ENCODE data around the gene PPP1R16B.

Gene PPP1R16B

GRCh38 chr20:38961530-38962043, 156.1 kb downstream of the PPP1R16B start:
- no peaks in the 10 kb centered on the region for H3K9me3 ChIP-seq (ENCODE audit: low read length)
- peak overlapping the region; percentile 85 for H3K4me3 ChIP-seq (ENCODE audit: low read length)
- no peaks in the 10 kb centered on the region for H3K27me3 ChIP-seq (ENCODE audit: insufficient read depth, low read length)
- peak overlapping the region; percentile 94 for H2AFZ ChIP-seq (ENCODE audit: low read depth, low read length)
- peaks cover 16% of the 10 kb centered on the region for H3K4me1 ChIP-seq (ENCODE audit: insufficient read depth, low read length)
- peaks cover 4% of the 10 kb centered on the region for H3K36me3 ChIP-seq (ENCODE audit: insufficient read depth, low read length)

GRCh38 chr20:38962044-38962927, 156.8 kb downstream of the PPP1R16B start, which contains the start of gene DHX35:
DHX35 (plus strand) TSS chr20:38962344; CDS start chr20:38962368, 24 bp downstream.
- peak within 1 kb of the TSS; percentile 85 for H3K4me3 ChIP-seq (ENCODE audit: low read length)
- H3K36me3 ChIP-seq (ENCODE audit: insufficient read depth, low read length), result peaks cover 4% of the 10 kb centered on the region
- peaks cover 16% of the 10 kb centered on the region for H3K4me1 ChIP-seq (ENCODE audit: insufficient read depth, low read length)
- H3K9me3 ChIP-seq (ENCODE audit: low read length), result no peaks in the 10 kb centered on the region
- peak within 1 kb of the TSS; percentile 94 for H2AFZ ChIP-seq (ENCODE audit: low read depth, low read length)
- no peaks in the 10 kb centered on the region for H3K27me3 ChIP-seq (ENCODE audit: insufficient read depth, low read length)

- Histone ChIP-seq H3K4me3 (ENCODE audit: low read length) (peak overlapping the region; percentile 85), H3K36me3 (ENCODE audit: insufficient read depth, low read length) (peaks cover 4% of the 10 kb centered on the region), H3K27me3 (ENCODE audit: insufficient read depth, low read length) (no peaks in the 10 kb centered on the region), H3K4me1 (ENCODE audit: insufficient read depth, low read length) (peaks cover 16% of the 10 kb centered on the region), H3K9me3 (ENCODE audit: low read length) (no peaks in the 10 kb centered on the region), H2AFZ (ENCODE audit: low read depth, low read length) (peak overlapping the region; percentile 59)
Observed at GRCh38 chr20:38962928-38963401, 157.5 kb downstream of the PPP1R16B start.

- Histone ChIP-seq H3K36me3 (ENCODE audit: insufficient read depth, low read length) (peaks cover 4% of the 10 kb centered on the region), H3K27me3 (ENCODE audit: insufficient read depth, low read length) (no peaks in the 10 kb centered on the region), H3K9me3 (ENCODE audit: low read length) (no peaks in the 10 kb centered on the region), H3K4me1 (ENCODE audit: insufficient read depth, low read length) (peaks cover 16% of the 10 kb centered on the region), H2AFZ (ENCODE audit: low read depth, low read length) (no peak overlapping the region), H3K4me3 (ENCODE audit: low read length) (peak overlapping the region; percentile 85)
Observed at GRCh38 chr20:38963745-38964144, 158.2 kb downstream of the PPP1R16B start.

- Histone ChIP-seq H2AFZ (ENCODE audit: low read depth, low read length) (no peak overlapping the region), H3K9me3 (ENCODE audit: low read length) (no peaks in the 10 kb centered on the region), H3K36me3 (ENCODE audit: insufficient read depth, low read length) (peaks cover 17% of the 10 kb centered on the region), H3K4me1 (ENCODE audit: insufficient read depth, low read length) (peaks cover 16% of the 10 kb centered on the region), H3K27me3 (ENCODE audit: insufficient read depth, low read length) (no peaks in the 10 kb centered on the region), H3K4me3 (ENCODE audit: low read length) (no peak overlapping the region)
Observed at GRCh38 chr20:38965264-38965663, 159.8 kb downstream of the PPP1R16B start.

- Histone ChIP-seq H3K9me3 (ENCODE audit: low read length) (no peaks in the 10 kb centered on the region), H3K27me3 (ENCODE audit: insufficient read depth, low read length) (no peaks in the 10 kb centered on the region), H3K4me1 (ENCODE audit: insufficient read depth, low read length) (peaks cover 4% of the 10 kb centered on the region), H3K4me3 (ENCODE audit: low read length) (no peak overlapping the region), H2AFZ (ENCODE audit: low read depth, low read length) (no peak overlapping the region), H3K36me3 (ENCODE audit: insufficient read depth, low read length) (peaks cover 31% of the 10 kb centered on the region)
Observed at GRCh38 chr20:38968090-38968489, 162.6 kb downstream of the PPP1R16B start.

GRCh38 chr20:38969708-38970107, 164.2 kb downstream of the PPP1R16B start:
- Histone ChIP-seq H3K9me3 (ENCODE audit: low read length) (no peaks in the 10 kb centered on the region), H3K4me3 (ENCODE audit: low read length) (no peak overlapping the region), H3K4me1 (ENCODE audit: insufficient read depth, low read length) (no peaks in the 10 kb centered on the region), H3K36me3 (ENCODE audit: insufficient read depth, low read length) (peaks cover 42% of the 10 kb centered on the region), H3K27me3 (ENCODE audit: insufficient read depth, low read length) (no peaks in the 10 kb centered on the region), H2AFZ (ENCODE audit: low read depth, low read length) (no peak overlapping the region)

GRCh38 chr20:38970302-38970701, 164.8 kb downstream of the PPP1R16B start:
- Histone ChIP-seq H3K4me3 (ENCODE audit: low read length) (no peak overlapping the region), H3K4me1 (ENCODE audit: insufficient read depth, low read length) (no peaks in the 10 kb centered on the region), H3K9me3 (ENCODE audit: low read length) (no peaks in the 10 kb centered on the region), H3K27me3 (ENCODE audit: insufficient read depth, low read length) (no peaks in the 10 kb centered on the region), H3K36me3 (ENCODE audit: insufficient read depth, low read length) (peaks cover 41% of the 10 kb centered on the region), H2AFZ (ENCODE audit: low read depth, low read length) (no peak overlapping the region)
